OCI-LY3 (cell line): ENCODE data around the gene MAGEA8.

ENCODE experiments used
- EZH2phosphoT487 ChIP-seq: fragments of 200-600 bp; shearing (Covaris generic); IDR thresholded peaks from 2 replicates; pipeline ENCODE4 v1.6.1; 2018; ENCODE audit warnings: antibody characterized with exemption, mixed run types, low read depth
- TF ChIP-seq, protein P1 (sequence below): fragments of 200-600, 300-600 bp; sonication (generic); IDR thresholded peaks from 2 replicates; pipeline ENCODE4 v1.5.1; 2014; ENCODE audit warnings: antibody characterized with exemption, low read length, low read depth

DNA sequence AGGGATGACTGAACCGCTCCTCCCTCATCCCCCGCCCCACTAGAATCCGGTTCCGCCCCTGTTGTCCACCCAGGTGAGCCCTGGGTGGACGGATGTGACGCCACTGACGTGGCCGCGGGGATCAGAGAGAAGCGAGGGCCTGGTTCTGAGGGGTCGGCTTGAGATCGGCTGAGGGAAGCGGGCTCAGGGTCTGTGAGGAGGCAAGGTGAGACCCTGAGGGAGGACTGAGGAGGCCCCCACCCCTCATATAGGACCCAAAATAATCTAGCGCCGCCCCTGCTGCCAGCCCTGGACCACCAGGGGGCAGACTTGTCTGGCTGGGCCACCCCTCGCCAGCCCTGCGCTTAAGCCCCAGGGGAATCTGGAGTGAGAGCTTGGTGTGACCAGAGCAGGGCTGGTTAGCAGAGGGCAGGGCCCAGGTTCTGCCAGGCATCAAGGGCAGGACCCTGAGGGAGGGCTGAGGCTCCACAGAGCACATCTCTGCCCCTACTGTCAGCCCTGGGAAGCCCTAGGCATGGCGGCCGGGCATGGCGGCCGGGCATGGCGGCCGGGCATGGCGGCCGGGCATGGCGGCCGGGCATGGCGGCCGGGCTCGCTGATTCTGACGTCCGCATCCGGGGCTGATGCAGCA is at the start of gene MAGEA8:
- no peak for TF ChIP-seq EZH2phosphoT487
- TF ChIP-seq, protein P1, sequence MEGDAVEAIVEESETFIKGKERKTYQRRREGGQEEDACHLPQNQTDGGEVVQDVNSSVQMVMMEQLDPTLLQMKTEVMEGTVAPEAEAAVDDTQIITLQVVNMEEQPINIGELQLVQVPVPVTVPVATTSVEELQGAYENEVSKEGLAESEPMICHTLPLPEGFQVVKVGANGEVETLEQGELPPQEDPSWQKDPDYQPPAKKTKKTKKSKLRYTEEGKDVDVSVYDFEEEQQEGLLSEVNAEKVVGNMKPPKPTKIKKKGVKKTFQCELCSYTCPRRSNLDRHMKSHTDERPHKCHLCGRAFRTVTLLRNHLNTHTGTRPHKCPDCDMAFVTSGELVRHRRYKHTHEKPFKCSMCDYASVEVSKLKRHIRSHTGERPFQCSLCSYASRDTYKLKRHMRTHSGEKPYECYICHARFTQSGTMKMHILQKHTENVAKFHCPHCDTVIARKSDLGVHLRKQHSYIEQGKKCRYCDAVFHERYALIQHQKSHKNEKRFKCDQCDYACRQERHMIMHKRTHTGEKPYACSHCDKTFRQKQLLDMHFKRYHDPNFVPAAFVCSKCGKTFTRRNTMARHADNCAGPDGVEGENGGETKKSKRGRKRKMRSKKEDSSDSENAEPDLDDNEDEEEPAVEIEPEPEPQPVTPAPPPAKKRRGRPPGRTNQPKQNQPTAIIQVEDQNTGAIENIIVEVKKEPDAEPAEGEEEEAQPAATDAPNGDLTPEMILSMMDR, result peak; percentile 31
